AG09319 (cell line): ENCODE data around the gene OCIAD1.

Experiments
- DNase-seq: peaks from one replicate; pipeline ENCODE4 v3.0.0-alpha.2; 2010; ENCODE audit warnings: low read depth; ENCODE audit errors: extremely low read depth
- TF ChIP-seq, protein P1 (sequence below): IDR thresholded peaks from 2 replicates; pipeline ENCODE4 v1.5.1; 2011; ENCODE audit warnings: low read depth, mild to moderate bottlenecking, inconsistent platforms, low read length, moderate library complexity

Gene OCIAD1, protein sequence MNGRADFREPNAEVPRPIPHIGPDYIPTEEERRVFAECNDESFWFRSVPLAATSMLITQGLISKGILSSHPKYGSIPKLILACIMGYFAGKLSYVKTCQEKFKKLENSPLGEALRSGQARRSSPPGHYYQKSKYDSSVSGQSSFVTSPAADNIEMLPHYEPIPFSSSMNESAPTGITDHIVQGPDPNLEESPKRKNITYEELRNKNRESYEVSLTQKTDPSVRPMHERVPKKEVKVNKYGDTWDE

GRCh38 chr4:48830706-48831531, at the start of gene OCIAD1:
Gene OCIAD1 (plus strand): TSS chr4:48831088. CDS start chr4:48832625, 1,537 bp downstream.
- peak; percentile 99 for DNase-seq
- TF ChIP-seq, protein P1, sequence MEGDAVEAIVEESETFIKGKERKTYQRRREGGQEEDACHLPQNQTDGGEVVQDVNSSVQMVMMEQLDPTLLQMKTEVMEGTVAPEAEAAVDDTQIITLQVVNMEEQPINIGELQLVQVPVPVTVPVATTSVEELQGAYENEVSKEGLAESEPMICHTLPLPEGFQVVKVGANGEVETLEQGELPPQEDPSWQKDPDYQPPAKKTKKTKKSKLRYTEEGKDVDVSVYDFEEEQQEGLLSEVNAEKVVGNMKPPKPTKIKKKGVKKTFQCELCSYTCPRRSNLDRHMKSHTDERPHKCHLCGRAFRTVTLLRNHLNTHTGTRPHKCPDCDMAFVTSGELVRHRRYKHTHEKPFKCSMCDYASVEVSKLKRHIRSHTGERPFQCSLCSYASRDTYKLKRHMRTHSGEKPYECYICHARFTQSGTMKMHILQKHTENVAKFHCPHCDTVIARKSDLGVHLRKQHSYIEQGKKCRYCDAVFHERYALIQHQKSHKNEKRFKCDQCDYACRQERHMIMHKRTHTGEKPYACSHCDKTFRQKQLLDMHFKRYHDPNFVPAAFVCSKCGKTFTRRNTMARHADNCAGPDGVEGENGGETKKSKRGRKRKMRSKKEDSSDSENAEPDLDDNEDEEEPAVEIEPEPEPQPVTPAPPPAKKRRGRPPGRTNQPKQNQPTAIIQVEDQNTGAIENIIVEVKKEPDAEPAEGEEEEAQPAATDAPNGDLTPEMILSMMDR: no peak

DNA sequence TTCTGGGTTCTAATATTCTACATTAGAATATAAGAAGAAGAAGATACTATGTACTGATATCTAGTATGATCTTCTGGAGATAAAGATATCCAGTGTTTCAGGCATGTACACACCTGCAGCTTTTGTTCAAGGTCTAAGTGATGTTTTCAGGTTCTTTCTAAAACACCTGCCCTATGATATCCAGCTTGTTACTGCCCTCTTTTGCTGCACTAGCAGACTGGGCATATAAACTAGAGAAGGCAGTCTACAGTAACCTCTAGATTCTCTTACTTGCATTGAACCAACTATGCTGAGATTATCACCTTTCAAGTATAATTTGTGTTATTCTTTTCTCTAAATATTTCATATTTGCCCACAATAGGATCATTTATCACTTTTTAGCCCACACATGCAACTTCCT, 48.9 kb upstream of the OCIAD1 start:
- no peak for DNase-seq
- TF ChIP-seq, protein P1: no peak

- DNase-seq: no peak
- TF ChIP-seq, protein P1: no peak
These were observed 45.6 kb upstream of the OCIAD1 start for GRCh38 chr4:48785302-48785701.

DNA sequence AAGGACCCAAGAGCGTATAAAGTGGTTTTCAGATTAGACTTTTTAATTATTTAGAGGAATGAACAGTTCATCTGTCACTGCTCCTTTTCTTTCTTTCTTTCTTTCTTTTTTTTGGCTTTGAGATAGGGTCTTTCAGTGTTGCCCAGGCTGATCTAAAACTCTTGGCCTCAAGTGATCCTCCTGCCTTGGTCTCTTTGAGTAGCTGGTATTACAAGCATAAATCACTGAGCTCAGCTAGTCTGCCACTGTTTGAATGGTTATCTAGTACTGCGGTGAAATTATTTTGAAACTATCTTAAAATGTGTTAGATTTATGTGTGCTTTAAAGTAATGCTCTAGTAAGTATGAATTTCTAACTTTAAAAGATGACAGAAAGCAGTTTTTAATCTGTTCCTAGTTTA, 44.3 kb upstream of the OCIAD1 start:
- DNase-seq: no peak
- TF ChIP-seq, protein P1: no peak

DNA sequence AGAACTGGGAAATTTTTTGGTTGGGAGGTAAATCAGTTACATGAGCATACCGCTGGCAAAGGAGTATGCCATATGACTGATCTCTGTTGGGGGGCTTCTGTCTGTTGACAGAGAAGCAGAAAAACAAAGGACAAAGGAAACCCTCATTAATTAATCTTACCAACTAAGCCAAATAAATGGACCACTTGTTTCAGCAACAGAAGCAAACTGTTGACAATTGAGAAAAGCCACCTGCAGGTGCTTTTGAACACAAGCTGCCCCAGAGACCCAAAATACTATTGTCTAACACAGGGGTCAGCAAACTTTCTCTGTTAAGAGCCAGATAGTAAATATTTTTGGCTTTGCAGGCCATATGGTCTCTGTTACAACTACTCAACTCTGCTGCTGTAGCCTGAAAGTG, 43.8 kb upstream of the OCIAD1 start:
- TF ChIP-seq, protein P1: no peak
- DNase-seq: no peak

DNA sequence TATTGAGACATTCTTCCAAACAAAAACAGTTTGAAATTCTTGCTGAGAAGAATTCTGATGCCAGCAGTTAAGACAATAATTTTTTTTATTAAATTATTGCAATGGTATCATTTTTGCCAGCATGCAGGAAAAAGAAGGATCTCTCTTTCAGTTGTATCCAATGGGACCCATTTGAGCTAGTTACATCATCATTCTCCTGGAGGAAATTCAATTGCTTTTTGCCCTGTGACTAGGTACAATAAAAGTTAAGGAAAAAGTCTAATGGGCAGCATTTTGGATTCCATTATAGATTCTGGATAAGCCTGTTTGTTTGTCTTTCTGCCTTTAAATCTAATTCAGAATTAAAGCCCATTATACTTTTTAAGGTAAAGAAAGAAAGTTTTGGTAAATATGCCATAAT, 40.3 kb upstream of the OCIAD1 start:
- no peak for DNase-seq
- TF ChIP-seq, protein P1: no peak

- no peak for DNase-seq
- TF ChIP-seq, protein P1: no peak
These were observed 39.6 kb upstream of the OCIAD1 start for GRCh38 chr4:48791313-48791712.
